Measurements from ENCODE around the gene POLR1A.
A peak's percentile ranks its signal among the peaks of the same experiment; 100 is the strongest.
"Not testable (repeated sequence)": the region's sequence is repeated elsewhere in the genome, so short reads cannot be mapped to it uniquely, and the experiment has no call there.

Gene POLR1A

GRCh38 chr2:85992611-85993010, 113.1 kb downstream of the POLR1A start:
- Histone ChIP-seq H3K4me1 (ENCODE audit: control insufficient read depth, insufficient read depth, low read length) (no peaks in the 10 kb centered on the region), H3K4me3 (ENCODE audit: low read depth, low read length) (no peak overlapping the region), H3K36me3 (ENCODE audit: control insufficient read depth in 2 of 2, insufficient read depth in 1 of 2, low read length in 2 of 2) (no peaks in the 10 kb centered on the region), H3K9me3 (ENCODE audit: control insufficient read depth, insufficient read depth, low read depth, low read length) (no peaks in the 10 kb centered on the region), H3K27ac (ENCODE audit: extremely low read depth, low read depth, low read length) (no peak overlapping the region)
- POLR2A ChIA-PET, result no interaction called here
- CTCF ChIA-PET, result interaction anchor here (0.6 kb wide), 2 partner anchors 73 to 1518 kb away, joined by 3 to 5 read pairs; no protein-coding TSS in a partner anchor
- TF ChIP-seq ZNF560 (tag by site-specific recombination; IDR thresholded peaks at IDR 0.05; ENCODE audit: borderline replicate concordance) (no peak), ZNF202 (tag by site-specific recombination; IDR thresholded peaks at IDR 0.05; ENCODE audit: borderline replicate concordance) (no peak), BCL11A (tag by site-specific recombination; IDR thresholded peaks at IDR 0.05; ENCODE audit: low read depth) (no peak), ZNF558 (tag by site-specific recombination; IDR thresholded peaks at IDR 0.05) (no peak), ZNF501 (tag by site-specific recombination; IDR thresholded peaks at IDR 0.05) (no peak), KLF1 (tag by site-specific recombination; IDR thresholded peaks at IDR 0.05) (no peak), ZNF114 (tag by site-specific recombination; IDR thresholded peaks at IDR 0.05) (no peak), ZNF221 (tag by site-specific recombination; IDR thresholded peaks at IDR 0.05; ENCODE audit: borderline replicate concordance) (no peak), YY1 (tag by site-specific recombination; IDR thresholded peaks at IDR 0.05) (no peak)
- TF ChIP-seq, protein P1, sequence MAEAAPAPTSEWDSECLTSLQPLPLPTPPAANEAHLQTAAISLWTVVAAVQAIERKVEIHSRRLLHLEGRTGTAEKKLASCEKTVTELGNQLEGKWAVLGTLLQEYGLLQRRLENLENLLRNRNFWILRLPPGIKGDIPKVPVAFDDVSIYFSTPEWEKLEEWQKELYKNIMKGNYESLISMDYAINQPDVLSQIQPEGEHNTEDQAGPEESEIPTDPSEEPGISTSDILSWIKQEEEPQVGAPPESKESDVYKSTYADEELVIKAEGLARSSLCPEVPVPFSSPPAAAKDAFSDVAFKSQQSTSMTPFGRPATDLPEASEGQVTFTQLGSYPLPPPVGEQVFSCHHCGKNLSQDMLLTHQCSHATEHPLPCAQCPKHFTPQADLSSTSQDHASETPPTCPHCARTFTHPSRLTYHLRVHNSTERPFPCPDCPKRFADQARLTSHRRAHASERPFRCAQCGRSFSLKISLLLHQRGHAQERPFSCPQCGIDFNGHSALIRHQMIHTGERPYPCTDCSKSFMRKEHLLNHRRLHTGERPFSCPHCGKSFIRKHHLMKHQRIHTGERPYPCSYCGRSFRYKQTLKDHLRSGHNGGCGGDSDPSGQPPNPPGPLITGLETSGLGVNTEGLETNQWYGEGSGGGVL (tag by site-specific recombination; IDR thresholded peaks at IDR 0.05), result no peak
- TF ChIP-seq, protein P2, sequence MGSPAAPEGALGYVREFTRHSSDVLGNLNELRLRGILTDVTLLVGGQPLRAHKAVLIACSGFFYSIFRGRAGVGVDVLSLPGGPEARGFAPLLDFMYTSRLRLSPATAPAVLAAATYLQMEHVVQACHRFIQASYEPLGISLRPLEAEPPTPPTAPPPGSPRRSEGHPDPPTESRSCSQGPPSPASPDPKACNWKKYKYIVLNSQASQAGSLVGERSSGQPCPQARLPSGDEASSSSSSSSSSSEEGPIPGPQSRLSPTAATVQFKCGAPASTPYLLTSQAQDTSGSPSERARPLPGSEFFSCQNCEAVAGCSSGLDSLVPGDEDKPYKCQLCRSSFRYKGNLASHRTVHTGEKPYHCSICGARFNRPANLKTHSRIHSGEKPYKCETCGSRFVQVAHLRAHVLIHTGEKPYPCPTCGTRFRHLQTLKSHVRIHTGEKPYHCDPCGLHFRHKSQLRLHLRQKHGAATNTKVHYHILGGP (tag by site-specific recombination; IDR thresholded peaks at IDR 0.05), result no peak

GRCh38 chr2:85992053-85992452, 113.6 kb downstream of the POLR1A start:
- H3K9me3 ChIP-seq (ENCODE audit: control insufficient read depth, insufficient read depth, low read depth, low read length); CTCF ChIA-PET; H3K27ac ChIP-seq (ENCODE audit: extremely low read depth, low read depth, low read length); H3K36me3 ChIP-seq (ENCODE audit: control insufficient read depth in 2 of 2, insufficient read depth in 1 of 2, low read length in 2 of 2); POLR2A ChIA-PET; H3K4me3 ChIP-seq (ENCODE audit: low read depth, low read length); H3K4me1 ChIP-seq (ENCODE audit: control insufficient read depth, insufficient read depth, low read length): not testable (repeated sequence)

DNA sequence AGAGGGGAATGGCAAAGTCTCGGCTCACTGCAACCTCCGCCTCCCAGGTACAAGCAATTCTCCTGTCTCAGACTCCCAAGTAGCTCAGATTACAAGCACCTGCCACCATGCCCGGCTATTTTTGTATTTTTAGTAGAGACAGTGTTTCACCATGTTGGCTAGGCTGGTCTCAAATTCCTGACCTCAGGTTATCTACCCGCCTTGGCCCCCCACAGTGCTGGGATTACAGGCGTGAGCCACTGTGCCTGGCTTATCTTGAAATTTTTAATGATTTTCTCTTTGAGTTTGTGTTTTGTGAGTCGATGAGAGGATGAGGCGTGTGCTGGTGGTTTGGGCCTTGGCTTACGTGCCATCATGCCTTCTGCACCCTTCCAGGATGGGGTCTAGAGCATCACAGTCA, 115.6 kb downstream of the POLR1A start:
- Histone ChIP-seq H3K9me3 (ENCODE audit: control insufficient read depth, insufficient read depth, low read depth, low read length) (no peaks in the 10 kb centered on the region), H3K27ac (ENCODE audit: extremely low read depth, low read depth, low read length) (no peak overlapping the region), H3K4me3 (ENCODE audit: low read depth, low read length) (no peak overlapping the region), H3K36me3 (ENCODE audit: control insufficient read depth in 2 of 2, insufficient read depth in 1 of 2, low read length in 2 of 2) (no peaks in the 10 kb centered on the region), H3K4me1 (ENCODE audit: control insufficient read depth, insufficient read depth, low read length) (no peaks in the 10 kb centered on the region)
- ChIA-PET POLR2A (interaction anchor here (0.6 to 1.6 kb wide), 3 partner anchors 9 to 153 kb away, joined by 3 to 7 read pairs (median 4); no protein-coding TSS in a partner anchor), CTCF (interaction anchor here (0.7 to 1.7 kb wide), 3 partner anchors 10 to 101 kb away, joined by 3 to 6 read pairs (median 6); no protein-coding TSS in a partner anchor)
- TF ChIP-seq ZNF146 (tag by site-specific recombination; IDR thresholded peaks at IDR 0.05) (no peak), TRIM28 (IDR thresholded peaks at IDR 0.05; ENCODE audit: borderline replicate concordance, low read length) (peak; percentile 62; the same call in 1 of the 2 replicates), ZNF169 (tag by site-specific recombination; IDR thresholded peaks at IDR 0.05) (no peak), FEZF1 (tag by site-specific recombination; IDR thresholded peaks at IDR 0.05) (peak; percentile 48), GLIS1 (tag by site-specific recombination; IDR thresholded peaks at IDR 0.05) (peak; percentile 87), ZXDB (tag by site-specific recombination; IDR thresholded peaks at IDR 0.05) (peak; percentile 47), INSM2 (tag by site-specific recombination; IDR thresholded peaks at IDR 0.05) (no peak), ZIC2 (tag by site-specific recombination; IDR thresholded peaks at IDR 0.05) (peak; percentile 35; the same call in 1 of the 2 replicates), ZFP41 (tag by site-specific recombination; IDR thresholded peaks at IDR 0.05; ENCODE audit: borderline replicate concordance) (no peak), ZNF423 (tag by site-specific recombination; IDR thresholded peaks at IDR 0.05) (0 out of 2 replicates have a peak, but pooled peaks have one; percentile 17), ZNF561 (tag by site-specific recombination; IDR thresholded peaks at IDR 0.05; ENCODE audit: borderline replicate concordance) (no peak), ZNF843 (tag by site-specific recombination; IDR thresholded peaks at IDR 0.05) (peak; percentile 62), KLF7 (tag by site-specific recombination; IDR thresholded peaks at IDR 0.05; ENCODE audit: borderline replicate concordance) (peak; percentile 46; the same call in 1 of the 2 replicates)
- TF ChIP-seq, protein P3, sequence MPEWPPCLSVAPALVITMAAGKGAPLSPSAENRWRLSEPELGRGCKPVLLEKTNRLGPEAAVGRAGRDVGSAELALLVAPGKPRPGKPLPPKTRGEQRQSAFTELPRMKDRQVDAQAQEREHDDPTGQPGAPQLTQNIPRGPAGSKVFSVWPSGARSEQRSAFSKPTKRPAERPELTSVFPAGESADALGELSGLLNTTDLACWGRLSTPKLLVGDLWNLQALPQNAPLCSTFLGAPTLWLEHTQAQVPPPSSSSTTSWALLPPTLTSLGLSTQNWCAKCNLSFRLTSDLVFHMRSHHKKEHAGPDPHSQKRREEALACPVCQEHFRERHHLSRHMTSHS (tag by site-specific recombination; IDR thresholded peaks at IDR 0.05), result no peak
- TF ChIP-seq, protein P4, sequence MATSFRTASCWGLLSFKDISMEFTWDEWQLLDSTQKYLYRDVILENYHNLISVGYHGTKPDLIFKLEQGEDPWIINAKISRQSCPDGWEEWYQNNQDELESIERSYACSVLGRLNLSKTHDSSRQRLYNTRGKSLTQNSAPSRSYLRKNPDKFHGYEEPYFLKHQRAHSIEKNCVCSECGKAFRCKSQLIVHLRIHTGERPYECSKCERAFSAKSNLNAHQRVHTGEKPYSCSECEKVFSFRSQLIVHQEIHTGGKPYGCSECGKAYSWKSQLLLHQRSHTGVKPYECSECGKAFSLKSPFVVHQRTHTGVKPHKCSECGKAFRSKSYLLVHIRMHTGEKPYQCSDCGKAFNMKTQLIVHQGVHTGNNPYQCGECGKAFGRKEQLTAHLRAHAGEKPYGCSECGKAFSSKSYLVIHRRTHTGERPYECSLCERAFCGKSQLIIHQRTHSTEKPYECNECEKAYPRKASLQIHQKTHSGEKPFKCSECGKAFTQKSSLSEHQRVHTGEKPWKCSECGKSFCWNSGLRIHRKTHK (tag by site-specific recombination; IDR thresholded peaks at IDR 0.05), result no peak
